Measurements from ENCODE around the gene EPHX1.
"Not testable (repeated sequence)": the region's sequence is repeated elsewhere in the genome, so short reads cannot be mapped to it uniquely, and the experiment has no call there.

Gene EPHX1

GRCh38 chr1:225881081-225881958 lies 71.4 kb downstream of the EPHX1 start:
- DNase-seq (ENCODE audit: low read depth in 2 of 2) = no peak

- DNase-seq (ENCODE audit: low read depth in 2 of 2) = peak; percentile 72 to 76
Measured at GRCh38 chr1:225881959-225882693, 72.2 kb downstream of the EPHX1 start, which contains the start of gene TMEM63A. TMEM63A (minus strand) TSS chr1:225882380; CDS start chr1:225877580, 4,800 bp downstream.

GRCh38 chr1:225882694-225883615 lies 73.0 kb downstream of the EPHX1 start:
- DNase-seq (ENCODE audit: low read depth in 2 of 2) = no peak

- DNase-seq (ENCODE audit: low read depth in 2 of 2) = no peak
Measured at GRCh38 chr1:225883616-225884265, 73.8 kb downstream of the EPHX1 start.

GRCh38 chr1:225885336-225885735 lies 75.4 kb downstream of the EPHX1 start:
- no peak for DNase-seq (ENCODE audit: low read depth in 2 of 2)

GRCh38 chr1:225886159-225887029 lies 76.5 kb downstream of the EPHX1 start:
- no peak for DNase-seq (ENCODE audit: low read depth in 2 of 2)

- DNase-seq (ENCODE audit: low read depth in 2 of 2) = no peak
Measured at GRCh38 chr1:225887030-225887314, 77.0 kb downstream of the EPHX1 start.

- not testable (repeated sequence) for DNase-seq (ENCODE audit: low read depth in 2 of 2)
Measured at GRCh38 chr1:225887554-225888288, 77.8 kb downstream of the EPHX1 start.

GRCh38 chr1:225888289-225888897 lies 78.5 kb downstream of the EPHX1 start:
- no peak for DNase-seq (ENCODE audit: low read depth in 2 of 2)

GRCh38 chr1:225888898-225889601 lies 79.1 kb downstream of the EPHX1 start, which contains the start of gene LEFTY1:
LEFTY1 (minus strand) TSS chr1:225889146; CDS start chr1:225889066, 80 bp downstream.
- no peak for DNase-seq (ENCODE audit: low read depth in 2 of 2)

GRCh38 chr1:225889743-225890142 lies 79.8 kb downstream of the EPHX1 start:
- no peak for DNase-seq (ENCODE audit: low read depth in 2 of 2)

GRCh38 chr1:225890346-225891228 lies 80.7 kb downstream of the EPHX1 start:
- no peak for DNase-seq (ENCODE audit: low read depth in 2 of 2)

GRCh38 chr1:225891229-225891972 lies 81.5 kb downstream of the EPHX1 start:
- no peak for DNase-seq (ENCODE audit: low read depth in 2 of 2)

- DNase-seq (ENCODE audit: low read depth in 2 of 2) = no peak
Measured at GRCh38 chr1:225892307-225892706, 82.4 kb downstream of the EPHX1 start.
